ENCODE data around the gene ABCA1.
"Not testable (repeated sequence)": the region's sequence is repeated elsewhere in the genome, so short reads cannot be mapped to it uniquely, and the experiment has no call there.

Gene ABCA1

DNA sequence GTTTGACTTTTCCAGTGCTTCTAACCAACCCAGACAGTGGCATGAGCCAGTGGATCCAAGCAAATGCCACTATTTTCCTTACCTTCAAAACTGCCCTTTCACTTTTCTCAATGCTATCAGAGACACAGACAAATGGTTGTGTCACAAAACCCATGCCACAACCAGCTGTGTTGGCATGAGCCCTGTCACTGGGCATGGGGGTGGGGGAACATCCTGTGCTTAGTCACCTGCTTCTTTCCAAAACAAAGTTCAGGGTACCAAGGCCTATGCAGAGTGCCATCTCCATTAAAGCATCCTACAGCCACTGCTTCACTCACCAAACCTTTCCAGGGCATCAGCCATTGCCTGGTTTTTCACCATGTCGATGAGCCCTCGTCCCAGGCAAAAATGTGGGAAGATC is 133.9 kb downstream of the ABCA1 start:
- no peak for DNase-seq (ENCODE audit: low read depth)

DNA sequence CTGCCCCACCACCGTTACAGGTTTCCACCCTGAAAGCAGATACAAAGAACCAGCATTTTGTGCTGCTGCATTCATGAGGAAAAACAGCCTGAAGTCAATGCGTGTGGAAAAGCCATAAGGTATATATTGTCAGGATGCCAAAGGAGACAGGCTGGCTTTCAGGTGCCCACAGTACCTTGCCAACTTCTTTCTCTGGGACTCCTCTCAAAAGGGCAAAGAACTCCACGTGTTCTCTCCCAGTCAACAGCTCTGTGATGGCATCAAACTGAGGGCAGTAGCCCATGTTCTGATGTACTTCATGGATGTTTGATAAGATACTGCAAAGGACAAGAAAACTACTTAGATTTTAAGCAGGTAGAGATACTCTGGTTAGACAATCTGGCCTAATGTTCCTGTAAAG is 139.7 kb downstream of the ABCA1 start:
- no peak for DNase-seq (ENCODE audit: low read depth)

GRCh38 chr9:104787306-104788015 is 140.5 kb downstream of the ABCA1 start:
- no peak for DNase-seq (ENCODE audit: low read depth)

- no peak for DNase-seq (ENCODE audit: low read depth)
These were observed 141.7 kb downstream of the ABCA1 start for GRCh38 chr9:104786293-104786692.

DNA sequence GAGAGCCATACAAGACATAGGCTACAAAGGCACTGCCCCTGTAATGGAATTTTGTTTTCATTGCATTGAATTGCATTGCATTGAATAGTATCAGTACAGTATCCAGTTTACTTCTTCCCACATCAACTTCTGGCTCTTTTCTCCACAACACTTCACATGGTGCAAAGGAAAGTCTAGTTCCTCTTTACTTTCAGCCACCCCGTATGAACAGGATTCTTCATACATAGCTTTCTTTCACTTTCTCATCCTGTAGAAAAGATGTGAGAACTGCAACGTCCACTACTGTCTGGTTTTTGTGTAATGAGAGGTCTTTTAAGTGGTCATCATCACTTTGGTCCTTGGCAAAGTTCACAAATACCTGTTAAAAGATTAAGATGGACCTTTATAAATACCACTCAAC is 143.9 kb downstream of the ABCA1 start:
- no peak for DNase-seq (ENCODE audit: low read depth)

GRCh38 chr9:104783588-104783987 is 144.4 kb downstream of the ABCA1 start:
- DNase-seq (ENCODE audit: low read depth), result no peak

DNA sequence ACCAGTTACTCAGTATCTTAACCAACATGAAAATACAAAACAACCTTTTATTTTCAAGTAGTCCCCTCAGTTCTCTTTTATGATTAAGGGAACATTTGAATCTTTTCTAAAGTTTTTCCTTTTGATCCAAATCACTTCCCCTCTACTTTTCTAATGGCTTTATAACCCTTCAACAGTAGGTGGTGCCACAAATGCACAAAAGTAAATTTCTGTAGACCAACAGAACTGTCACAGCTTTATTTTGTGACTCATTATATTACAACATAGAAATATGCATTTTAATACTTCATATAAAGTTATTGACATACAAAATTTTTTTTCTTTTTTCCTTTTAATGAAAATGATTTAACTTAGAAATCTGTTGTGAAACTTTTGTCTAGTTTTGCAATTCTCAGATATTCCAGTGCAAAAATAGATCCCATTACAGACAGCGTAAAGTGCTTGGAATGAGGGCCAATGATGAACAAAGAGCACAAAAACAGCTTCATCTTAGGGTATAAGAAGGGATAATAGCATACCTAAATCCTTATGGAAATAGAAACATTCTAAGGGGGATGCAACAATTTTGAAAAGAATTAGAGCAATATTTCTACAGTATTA is 147.1 kb downstream of the ABCA1 start:
- DNase-seq (ENCODE audit: low read depth), result peak; percentile 23

- DNase-seq (ENCODE audit: low read depth), result no peak
These were observed 147.9 kb downstream of the ABCA1 start for GRCh38 chr9:104779946-104780535.

- DNase-seq (ENCODE audit: low read depth), result no peak
These were observed 148.6 kb downstream of the ABCA1 start for GRCh38 chr9:104779334-104779733.

DNA sequence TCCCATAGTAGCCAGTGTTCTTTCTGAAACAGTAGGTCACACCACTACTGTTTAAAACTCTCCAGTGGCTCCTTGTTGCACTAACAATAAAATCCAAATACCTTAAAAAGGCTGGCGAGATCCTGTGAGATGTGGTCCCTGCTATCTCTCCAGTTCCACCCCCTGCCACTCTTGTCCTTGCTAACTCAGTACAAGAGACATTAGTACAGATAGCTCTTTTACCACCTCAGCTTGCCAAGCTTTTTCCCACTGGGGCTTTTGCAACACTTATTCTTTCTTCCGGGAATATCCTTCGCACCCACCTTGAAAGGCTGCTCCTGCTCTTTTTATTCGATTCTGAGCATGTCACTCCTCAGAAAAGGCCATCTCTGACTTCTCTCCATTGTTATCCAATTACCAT is 149.2 kb downstream of the ABCA1 start:
- no peak for DNase-seq (ENCODE audit: low read depth)

- DNase-seq (ENCODE audit: low read depth), result no peak
These were observed 151.2 kb downstream of the ABCA1 start for GRCh38 chr9:104776797-104777196.

- no peak for DNase-seq (ENCODE audit: low read depth)
These were observed 152.0 kb downstream of the ABCA1 start for GRCh38 chr9:104775976-104776375.

GRCh38 chr9:104775574-104775936 is 152.4 kb downstream of the ABCA1 start:
- DNase-seq (ENCODE audit: low read depth), result no peak

- DNase-seq (ENCODE audit: low read depth), result no peak
These were observed 153.0 kb downstream of the ABCA1 start for GRCh38 chr9:104774831-104775573.

DNA sequence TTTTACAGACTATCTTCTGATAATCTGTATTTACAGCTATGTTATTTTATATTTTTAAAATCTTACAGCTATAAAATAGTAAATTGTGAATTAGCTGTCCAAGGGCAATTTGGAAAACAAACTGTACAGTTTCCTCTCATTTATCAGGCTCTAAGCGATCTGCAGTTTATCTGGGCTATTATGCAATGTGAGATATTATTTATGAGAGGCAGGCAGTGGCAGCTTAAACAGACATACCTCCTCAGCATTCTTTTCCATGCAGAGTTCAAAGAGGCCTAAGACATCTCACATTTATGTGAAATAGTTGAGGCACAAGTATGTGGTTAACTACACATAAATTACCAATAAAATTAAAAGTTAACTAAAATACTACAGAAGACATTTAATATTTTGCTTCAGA is 153.8 kb downstream of the ABCA1 start:
- DNase-seq (ENCODE audit: low read depth), result no peak

DNA sequence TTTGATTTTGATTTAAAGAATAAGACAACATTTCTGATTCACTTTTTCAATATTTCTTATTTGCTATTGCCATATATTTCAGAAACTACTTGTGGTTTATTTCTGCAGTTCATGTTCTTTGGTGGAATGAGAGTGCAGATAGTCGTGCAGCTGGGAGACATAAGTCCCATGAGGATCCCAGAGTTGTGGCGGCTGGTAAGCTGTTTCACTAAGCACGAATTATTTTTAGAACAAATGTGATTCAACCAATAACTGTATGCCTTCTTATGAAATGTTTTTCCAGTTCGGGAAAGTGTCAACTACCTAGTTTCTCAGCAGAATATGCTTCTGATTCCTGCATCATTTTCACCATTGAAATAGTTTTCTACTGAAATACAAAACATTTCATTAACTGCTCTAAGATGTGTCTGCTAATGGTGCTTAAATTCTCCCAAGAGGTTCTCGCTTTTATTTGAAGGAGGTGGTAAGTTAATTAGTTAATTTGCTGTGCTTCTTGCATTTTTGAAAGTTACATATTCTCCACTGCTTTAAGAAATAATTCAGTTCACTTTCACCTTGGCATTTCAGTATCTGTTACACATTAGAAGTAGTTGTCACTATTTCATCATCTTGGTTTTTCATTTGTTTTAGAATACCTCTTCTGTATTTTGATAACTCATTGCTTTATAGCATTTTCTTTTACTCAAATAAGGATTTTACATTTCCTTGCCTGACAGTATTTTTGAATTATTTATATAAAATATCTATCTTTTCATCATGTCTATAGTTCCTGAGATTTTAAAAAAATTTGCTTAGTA is 155.0 kb downstream of the ABCA1 start:
- DNase-seq (ENCODE audit: low read depth), result no peak

DNA sequence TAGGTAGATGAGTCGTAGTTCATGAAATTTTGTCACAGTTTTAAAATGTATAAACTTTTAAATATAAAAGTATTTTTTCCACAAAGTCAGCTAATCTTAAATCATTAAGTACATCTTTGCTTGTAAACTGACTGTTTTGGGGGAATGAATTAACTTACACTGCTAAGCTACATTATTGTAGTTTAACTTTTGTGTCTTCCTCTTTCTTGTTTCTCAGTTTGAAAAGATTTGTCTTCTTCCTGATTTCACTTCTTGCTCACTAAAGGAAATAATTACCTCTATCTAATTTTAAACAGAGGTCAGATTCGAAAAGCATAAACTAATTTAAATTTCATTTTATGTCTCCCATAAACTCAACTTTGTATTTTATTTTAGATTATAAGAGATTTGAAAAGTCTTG is 158.3 kb downstream of the ABCA1 start:
- no peak for DNase-seq (ENCODE audit: low read depth)

GRCh38 chr9:104769029-104769428 is 158.9 kb downstream of the ABCA1 start:
- not testable (repeated sequence) for DNase-seq (ENCODE audit: low read depth)

DNA sequence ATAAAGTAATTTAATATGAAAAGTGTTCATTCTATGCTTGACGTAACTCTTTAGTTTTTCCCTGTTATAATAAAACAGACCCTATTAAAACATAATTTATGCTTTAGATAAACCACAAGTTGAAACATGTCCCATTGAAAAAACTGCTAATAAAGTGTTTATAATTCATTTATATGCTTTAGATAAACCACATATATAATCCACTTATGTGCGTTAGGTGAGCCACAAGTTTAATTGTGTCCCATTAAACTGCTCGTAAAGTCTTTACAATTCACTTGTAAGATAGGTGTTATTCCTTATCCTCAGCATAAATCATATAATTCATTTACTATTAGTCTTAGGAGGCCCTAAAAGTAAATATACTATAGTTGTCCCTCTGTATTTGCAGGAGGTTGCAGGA is 160.4 kb downstream of the ABCA1 start:
- DNase-seq (ENCODE audit: low read depth), result no peak

- no peak for DNase-seq (ENCODE audit: low read depth)
These were observed 161.9 kb downstream of the ABCA1 start for GRCh38 chr9:104766025-104766424.

DNA sequence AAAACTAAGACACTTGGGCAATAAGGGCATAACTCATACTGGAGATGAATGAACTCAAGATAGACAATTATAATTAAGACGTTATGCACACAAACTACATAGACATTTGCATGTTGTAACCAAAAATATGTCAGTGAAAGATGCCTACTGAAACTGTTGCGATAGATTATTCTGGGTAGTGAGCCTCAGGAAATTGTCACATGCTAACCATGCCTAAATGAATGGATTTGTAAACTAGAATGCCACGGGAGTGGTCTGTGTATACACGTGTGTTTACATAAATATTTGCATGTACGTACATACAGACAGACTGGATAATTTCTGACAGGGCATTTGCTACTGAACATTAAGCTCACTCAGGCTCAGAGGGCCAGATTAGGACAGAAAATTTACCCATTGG is 162.8 kb downstream of the ABCA1 start:
- DNase-seq (ENCODE audit: low read depth), result no peak

DNA sequence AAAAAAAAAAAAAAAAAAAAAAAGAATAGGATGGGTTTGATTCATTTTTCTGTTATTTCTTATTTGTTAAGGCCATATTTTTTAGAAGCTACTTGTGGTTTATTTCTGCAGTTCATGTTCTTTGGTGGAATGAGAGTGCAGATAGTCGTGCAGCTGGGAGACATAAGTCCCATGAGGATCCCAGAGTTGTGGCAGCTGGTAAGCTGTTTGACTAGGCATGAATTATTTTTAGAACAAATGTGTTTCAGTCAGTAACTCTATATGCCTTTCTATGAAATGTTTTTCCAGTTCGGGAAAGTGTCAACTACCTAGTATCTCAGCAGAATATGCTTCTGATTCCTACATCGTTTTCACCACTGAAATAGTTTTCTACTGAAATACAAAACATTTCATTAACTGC is 169.0 kb downstream of the ABCA1 start:
- no peak for DNase-seq (ENCODE audit: low read depth)

All from fibroblast of the conjunctiva (primary cell).